HG03378 (cell line): Measurements from ENCODE around the gene GALNT16.

Experiments
- ATAC-seq: cut with Tn5 transposase; IDR thresholded peaks from one replicate; pipeline ENCODE4 v1.9.1; 2021; ENCODE audit warnings: mild to moderate bottlenecking, moderate library complexity; ENCODE audit not compliant: unreplicated experiment

GALNT16 gene

DNA sequence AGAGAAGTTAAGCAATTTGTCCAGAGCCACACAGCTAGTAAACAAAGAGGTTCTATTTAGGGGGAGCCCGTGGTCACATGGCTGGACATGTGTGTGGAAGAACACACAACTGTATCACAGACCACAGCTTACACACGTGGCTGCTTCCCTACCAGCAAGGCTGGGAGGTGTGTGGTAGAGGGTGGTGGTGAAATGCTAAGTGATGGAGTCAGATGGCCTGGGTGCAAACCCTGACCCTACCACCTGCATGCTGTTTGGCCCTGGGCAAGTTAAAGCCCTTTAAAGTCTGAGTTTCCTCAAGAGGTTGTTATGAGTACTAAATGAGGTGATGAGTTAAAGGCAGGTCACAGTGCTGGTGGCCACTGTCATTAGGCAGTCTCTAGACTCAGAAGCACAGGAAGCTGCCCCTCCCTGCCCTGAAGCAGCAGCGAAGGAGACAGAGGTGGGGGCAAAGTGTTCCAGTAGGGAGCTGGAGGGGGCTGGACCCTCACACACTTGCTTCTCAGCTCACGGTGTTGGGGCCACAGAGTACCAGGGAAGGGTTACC, 73.9 kb downstream of the GALNT16 start:
- no peak for ATAC-seq

GRCh38 chr14:69334576-69334975, 74.6 kb downstream of the GALNT16 start:
- ATAC-seq, result no peak

- ATAC-seq, result no peak
Measured at GRCh38 chr14:69335371-69335771, 75.4 kb downstream of the GALNT16 start.

DNA sequence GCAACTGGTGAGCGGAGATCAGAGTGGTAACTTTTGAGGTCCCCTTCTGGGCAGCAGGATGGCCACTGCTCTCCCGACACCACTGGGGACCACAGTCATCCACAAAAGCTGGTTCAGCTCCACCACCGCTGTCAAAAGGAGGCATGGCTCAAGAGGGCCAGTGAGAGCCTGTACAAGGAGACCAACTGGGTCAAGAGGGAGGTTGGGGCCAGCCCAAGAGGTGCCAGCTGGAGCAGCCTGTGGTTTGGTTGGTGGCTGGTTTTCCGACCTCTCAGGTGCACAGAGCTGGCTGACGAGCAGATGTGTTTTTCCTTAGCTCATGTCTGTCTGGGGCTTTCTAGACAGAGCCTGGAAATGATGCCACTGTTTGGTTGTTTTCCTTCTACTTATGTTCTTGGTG, 78.0 kb downstream of the GALNT16 start:
- no peak for ATAC-seq

GRCh38 chr14:69339426-69339825, 79.5 kb downstream of the GALNT16 start:
- ATAC-seq, result no peak

- no peak for ATAC-seq
Measured at GRCh38 chr14:69342928-69343525, 83.1 kb downstream of the GALNT16 start.

- no peak for ATAC-seq
Measured at GRCh38 chr14:69344171-69344570, 84.2 kb downstream of the GALNT16 start.

- ATAC-seq, result no peak
Measured at GRCh38 chr14:69345402-69345801, 85.4 kb downstream of the GALNT16 start.

DNA sequence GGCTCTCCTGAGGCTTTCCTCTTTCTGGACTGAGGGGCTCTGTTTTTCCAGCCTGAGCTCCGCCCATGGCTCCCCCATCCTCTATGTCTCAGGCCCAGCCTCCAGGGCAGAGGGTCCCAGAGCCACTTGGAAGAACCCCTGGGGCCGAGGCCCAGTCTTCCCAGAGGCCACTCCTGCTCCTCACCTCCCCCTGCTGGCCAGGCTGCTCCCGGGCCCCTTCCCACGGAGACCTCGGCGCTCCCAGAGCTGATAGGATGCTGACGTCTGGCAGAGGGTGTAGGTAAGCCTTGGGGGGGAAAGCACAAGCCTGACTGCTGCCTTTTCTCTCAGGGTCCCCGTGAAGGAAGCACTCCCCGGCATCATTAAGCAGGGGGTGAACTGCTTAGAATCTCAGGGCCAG, 86.8 kb downstream of the GALNT16 start:
- no peak for ATAC-seq

- no peak for ATAC-seq
Measured at GRCh38 chr14:69349091-69349777, 89.3 kb downstream of the GALNT16 start.

DNA sequence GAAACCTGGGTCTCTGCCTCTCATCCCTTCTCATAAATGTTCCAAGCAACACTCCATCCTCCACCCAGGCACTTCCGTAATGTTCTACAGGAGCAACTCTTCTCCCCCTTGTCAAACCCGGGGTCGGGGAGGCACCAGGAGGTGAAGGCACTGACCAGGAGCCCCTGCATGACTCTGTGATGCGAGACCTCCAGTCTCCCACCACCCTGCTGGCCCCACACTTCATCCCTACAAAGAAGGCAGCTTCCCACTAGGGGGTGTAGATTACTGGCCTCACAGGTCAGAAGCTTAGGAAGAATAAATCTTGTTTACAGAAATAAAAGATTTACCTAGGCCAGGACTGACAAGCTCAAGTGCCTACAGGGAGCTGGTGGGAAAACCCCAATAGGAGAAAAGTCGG, 90.9 kb downstream of the GALNT16 start:
- ATAC-seq, result no peak

DNA sequence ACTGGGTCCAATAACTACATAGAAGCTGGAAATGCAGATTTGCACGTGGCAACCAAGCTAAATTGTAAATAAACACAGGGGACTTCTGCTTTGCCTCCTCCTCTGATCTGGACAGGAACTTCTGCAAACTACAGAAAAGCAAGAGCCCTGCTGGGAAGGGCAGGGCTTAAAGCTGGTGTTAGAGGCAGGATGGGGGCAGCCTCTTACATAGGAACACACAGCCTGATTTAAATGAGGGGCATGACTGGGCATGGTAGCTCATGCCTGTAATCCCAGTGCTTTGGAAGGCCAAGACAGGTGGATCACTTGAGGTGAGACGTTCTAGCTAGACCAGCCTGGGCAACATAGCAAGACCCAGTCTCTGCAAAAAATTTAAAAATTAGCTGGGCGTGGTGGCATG, 91.4 kb downstream of the GALNT16 start:
- no peak for ATAC-seq

- no peak for ATAC-seq
Measured at GRCh38 chr14:69351911-69352310, 92.0 kb downstream of the GALNT16 start.

DNA sequence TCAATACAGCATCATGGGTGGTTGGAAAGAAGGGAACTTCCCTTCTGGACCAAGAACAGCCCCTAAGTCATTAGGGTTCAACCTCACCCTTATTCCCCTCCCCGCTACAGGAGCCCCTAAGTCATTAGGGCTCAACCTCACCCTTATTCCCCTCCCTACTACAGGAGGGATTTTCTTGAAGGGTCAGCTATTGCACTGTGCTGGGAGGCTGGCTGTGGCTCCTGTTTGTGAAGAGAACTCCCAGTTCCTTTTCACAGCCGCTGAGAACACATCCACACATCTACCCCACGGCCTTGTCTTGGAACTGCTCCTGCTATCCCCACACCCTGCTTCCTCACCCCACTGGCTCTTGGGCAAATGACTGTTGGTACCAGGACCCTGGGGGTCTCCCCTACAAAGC, 93.2 kb downstream of the GALNT16 start:
- no peak for ATAC-seq

DNA sequence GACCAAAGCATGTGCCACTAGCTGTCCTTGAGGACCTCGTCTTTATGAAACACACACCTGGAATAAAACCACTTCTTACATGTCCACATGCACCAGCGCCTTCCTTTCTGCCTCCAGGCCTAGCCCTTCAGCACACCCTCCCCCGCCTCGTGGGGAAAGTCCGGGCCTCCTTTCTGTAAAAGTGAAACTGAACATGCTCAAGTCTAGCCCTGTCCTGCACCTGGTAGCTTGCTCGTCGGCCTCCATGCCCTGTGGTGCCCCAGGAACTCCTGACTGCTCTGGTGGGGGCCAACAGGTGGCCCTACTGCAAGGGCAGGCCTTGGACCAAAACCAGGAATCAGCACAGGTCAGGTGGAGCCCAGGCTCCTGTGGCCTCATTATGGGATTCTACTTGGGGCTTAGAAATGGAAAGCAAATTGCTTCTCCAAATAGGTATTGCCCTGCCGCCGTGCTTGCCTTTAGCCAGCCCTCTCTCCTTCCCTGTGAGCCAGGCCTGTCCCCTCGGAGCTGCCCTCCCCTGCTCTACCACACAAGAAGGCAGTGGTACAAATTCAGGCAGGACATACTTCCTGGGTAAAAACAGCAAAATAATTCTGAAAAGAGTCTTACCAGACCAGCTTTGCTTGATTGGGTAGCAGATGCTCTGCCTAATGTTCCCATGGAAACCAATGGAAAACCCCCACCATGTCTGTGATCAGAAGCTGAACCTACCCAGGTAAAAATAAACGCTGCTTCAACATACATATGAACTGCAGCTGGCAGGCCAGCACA, 94.6 kb downstream of the GALNT16 start:
- peak; percentile 83 for ATAC-seq

GRCh38 chr14:69355154-69355597, 95.2 kb downstream of the GALNT16 start:
- no peak for ATAC-seq

- no peak for ATAC-seq
Measured at GRCh38 chr14:69355607-69356281, 95.8 kb downstream of the GALNT16 start.

DNA sequence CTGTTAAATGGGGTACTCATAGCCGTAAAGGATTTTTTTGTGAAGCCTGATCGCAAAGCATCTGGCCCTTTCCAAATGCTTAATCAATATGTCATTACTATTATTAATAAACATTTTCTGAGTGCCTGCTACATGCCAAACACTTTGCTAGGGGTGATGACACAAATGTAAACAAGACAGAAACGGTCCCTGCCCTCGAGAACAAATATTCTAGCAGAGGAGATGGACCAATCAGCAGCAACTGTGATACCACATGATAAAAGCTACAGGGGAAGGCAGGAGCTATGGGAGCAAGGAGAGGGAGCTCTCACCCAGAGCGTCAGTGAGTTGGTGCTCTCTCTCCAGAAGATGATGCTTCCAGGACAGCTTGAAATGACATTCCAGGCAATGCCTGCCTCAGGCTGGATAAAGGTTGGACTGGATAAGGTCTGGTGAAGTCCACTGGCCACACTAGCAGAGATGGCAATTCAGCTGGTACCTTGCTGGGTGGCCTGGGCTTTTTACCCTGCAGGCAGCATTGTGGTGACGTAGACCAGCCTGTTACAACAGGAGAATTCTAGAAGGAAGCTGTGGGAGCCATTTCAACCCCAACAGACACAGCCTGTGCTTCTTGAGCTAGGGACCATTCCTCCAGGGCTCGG, 97.1 kb downstream of the GALNT16 start:
- ATAC-seq, result no peak

DNA sequence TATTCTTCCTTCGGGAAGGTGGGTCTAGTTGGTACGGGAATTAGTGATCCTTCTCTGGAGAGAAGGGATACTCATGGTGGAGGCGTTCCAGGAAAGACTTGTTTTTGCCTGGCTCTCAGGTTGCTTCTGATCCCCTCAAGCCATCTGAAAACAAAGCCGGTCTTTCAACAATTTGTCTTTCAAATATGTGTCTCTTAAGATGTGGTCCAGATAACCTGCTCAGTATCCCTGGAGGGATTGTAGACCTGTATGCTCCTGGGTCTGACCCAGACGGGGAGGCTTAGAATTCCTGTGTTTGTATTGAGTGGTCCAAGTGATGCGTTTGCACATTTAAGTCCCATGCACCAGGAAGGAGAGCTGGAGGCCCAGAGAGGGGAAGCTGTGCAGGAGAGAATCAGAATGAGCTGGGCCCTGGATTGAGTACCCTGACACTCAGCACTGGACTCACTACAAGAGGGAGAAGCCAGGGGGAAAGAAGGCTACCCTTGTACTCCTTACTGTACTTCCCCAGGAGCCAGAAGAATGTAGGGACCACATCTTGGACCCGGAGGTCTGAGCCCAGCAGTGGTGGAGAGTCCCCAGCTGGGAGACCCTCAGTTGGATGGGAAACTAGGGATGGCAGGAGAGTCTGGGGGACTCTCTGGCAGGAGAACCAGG, 97.7 kb downstream of the GALNT16 start:
- no peak for ATAC-seq
